Hematopoietic multipotent progenitor cell treated with erythropoietin and hydrocortisone succinate and interleukin-3 and kit ligand, for 6 days (in vitro differentiated cells): ENCODE measurements around the gene HEATR1.
"Not testable (repeated sequence)": the region's sequence is repeated elsewhere in the genome, so short reads cannot be mapped to it uniquely, and the experiment has no call there.

Experiments used
- DNase-seq: peaks from one replicate; pipeline ENCODE4 v3.0.0-alpha.2; 2015

The HEATR1 gene

GRCh38 chr1:236507022-236507700 is 97.2 kb downstream of the HEATR1 start:
- DNase-seq = peak; percentile 61

- DNase-seq = not testable (repeated sequence)
These were observed 100.0 kb downstream of the HEATR1 start for GRCh38 chr1:236504338-236504737.

- DNase-seq = peak; percentile 65
These were observed 101.2 kb downstream of the HEATR1 start for GRCh38 chr1:236502972-236503639.

GRCh38 chr1:236502579-236502971 is 101.7 kb downstream of the HEATR1 start:
- no peak for DNase-seq

GRCh38 chr1:236501093-236501492 is 103.2 kb downstream of the HEATR1 start:
- DNase-seq = no peak
